ENCODE results near the gene BYSL. TPM values are rescaled to one million over a fixed set of nuclear protein-coding genes. Genes with fewer than 3 reads are reported as not detected.

BYSL gene
- total RNA-seq, 3 donors from 2014 or later, result 7.7 to 8.8 (median 8.6) TPM

GRCh38 chr6:41896281-41896680, 25.0 kb upstream of the BYSL start:
- no peaks in the 10 kb centered on the region for H3K9me3 ChIP-seq
- TF ChIP-seq, protein P1, sequence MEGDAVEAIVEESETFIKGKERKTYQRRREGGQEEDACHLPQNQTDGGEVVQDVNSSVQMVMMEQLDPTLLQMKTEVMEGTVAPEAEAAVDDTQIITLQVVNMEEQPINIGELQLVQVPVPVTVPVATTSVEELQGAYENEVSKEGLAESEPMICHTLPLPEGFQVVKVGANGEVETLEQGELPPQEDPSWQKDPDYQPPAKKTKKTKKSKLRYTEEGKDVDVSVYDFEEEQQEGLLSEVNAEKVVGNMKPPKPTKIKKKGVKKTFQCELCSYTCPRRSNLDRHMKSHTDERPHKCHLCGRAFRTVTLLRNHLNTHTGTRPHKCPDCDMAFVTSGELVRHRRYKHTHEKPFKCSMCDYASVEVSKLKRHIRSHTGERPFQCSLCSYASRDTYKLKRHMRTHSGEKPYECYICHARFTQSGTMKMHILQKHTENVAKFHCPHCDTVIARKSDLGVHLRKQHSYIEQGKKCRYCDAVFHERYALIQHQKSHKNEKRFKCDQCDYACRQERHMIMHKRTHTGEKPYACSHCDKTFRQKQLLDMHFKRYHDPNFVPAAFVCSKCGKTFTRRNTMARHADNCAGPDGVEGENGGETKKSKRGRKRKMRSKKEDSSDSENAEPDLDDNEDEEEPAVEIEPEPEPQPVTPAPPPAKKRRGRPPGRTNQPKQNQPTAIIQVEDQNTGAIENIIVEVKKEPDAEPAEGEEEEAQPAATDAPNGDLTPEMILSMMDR (IDR thresholded peaks at IDR 0.05), result no peak
- TF ChIP-seq POLR2A (IDR thresholded peaks at IDR 0.05) (no peak), POLR2AphosphoS5 (IDR thresholded peaks at IDR 0.05) (no peak)
- H3K4me1 ChIP-seq, result no peaks in the 10 kb centered on the region
- peak overlapping the region in 2 of 3 donors; percentile 77 to 78 for H3K4me3 ChIP-seq
- H3K36me3 ChIP-seq, result no peaks in the 10 kb centered on the region
- peak overlapping the region in 1 of 2 donors; percentile 83 for H3K27ac ChIP-seq
- no peak for DNase-seq (ENCODE audit: low spot score in 2 of 2)
- H3K27me3 ChIP-seq, result no peaks in the 10 kb centered on the region
- intact Hi-C loops (cut with DNase I; ENCODE audit: low total_unique reads), result no loop called here

DNA sequence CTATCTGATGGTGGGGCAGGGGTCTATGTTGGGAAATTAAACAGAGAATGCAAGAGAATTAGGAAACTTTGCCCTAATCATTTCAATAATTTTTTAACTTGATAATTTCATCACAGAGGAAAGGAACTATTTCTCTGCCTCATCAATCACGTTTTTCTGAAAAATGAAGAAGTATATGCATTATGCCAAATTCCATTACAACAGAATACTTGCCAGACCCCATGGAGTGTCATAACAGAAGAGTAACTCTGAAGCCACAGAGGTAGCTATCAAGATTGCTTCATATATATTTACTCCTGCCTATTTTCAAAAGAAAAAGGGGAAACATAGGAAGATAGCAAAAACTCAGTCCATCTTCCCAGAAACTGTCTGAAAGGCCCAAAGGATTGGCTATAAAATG, 20.4 kb upstream of the BYSL start:
- H3K27me3 ChIP-seq, result no peaks in the 10 kb centered on the region
- no peaks in the 10 kb centered on the region for H3K4me1 ChIP-seq

GRCh38 chr6:41901882-41902519, 19.3 kb upstream of the BYSL start:
- Histone ChIP-seq H3K27me3 (no peaks in the 10 kb centered on the region), H3K9me3 (no peaks in the 10 kb centered on the region), H3K4me1 (no peaks in the 10 kb centered on the region), H3K4me3 (no peak overlapping the region), H3K36me3 (no peaks in the 10 kb centered on the region), H3K27ac (no peak overlapping the region)
- no peak for TF ChIP-seq POLR2A (IDR thresholded peaks at IDR 0.05)
- TF ChIP-seq, protein P1 (IDR thresholded peaks at IDR 0.05), result no peak
- no peak for TF ChIP-seq POLR2AphosphoS5 (IDR thresholded peaks at IDR 0.05)
- DNase-seq (ENCODE audit: low spot score in 2 of 2), result no peak
- intact Hi-C loops (cut with DNase I; ENCODE audit: low total_unique reads), result no loop called here

More for the DNA sequence above, 20.4 kb upstream of the BYSL start:
- Histone ChIP-seq H3K9me3 (no peaks in the 10 kb centered on the region), H3K36me3 (no peaks in the 10 kb centered on the region), H3K4me3 (no peak overlapping the region), H3K27ac (no peak overlapping the region)
- no peak for DNase-seq (ENCODE audit: low spot score in 2 of 2)
- TF ChIP-seq, protein P1 (IDR thresholded peaks at IDR 0.05), result no peak
- TF ChIP-seq POLR2A (IDR thresholded peaks at IDR 0.05), result no peak
- TF ChIP-seq POLR2AphosphoS5 (IDR thresholded peaks at IDR 0.05), result no peak
- intact Hi-C loops (cut with DNase I; ENCODE audit: low total_unique reads), result no loop called here

DNA sequence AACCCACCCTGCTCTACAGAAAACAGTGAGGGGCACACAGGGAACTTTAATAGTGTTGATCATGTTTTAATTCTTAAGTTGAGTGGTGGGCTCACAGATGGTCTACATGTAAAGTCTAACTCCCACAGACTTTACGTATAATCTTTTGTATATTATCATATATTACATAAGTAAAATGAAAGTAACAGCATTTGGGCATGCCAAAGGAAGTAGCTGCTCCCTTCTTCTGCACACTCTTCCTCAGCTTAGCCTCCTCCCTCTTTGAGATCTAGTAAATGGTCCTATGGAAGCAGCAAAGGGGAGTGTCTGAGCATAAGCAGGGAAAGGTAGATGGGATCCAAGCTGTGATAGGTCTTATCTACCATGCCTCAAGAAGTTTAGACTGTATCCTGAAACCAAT, 11.6 kb upstream of the BYSL start:
- Histone ChIP-seq H3K4me3 (no peak overlapping the region), H3K36me3 (no peaks in the 10 kb centered on the region), H3K9me3 (no peaks in the 10 kb centered on the region), H3K27me3 (no peaks in the 10 kb centered on the region), H3K27ac (no peak overlapping the region), H3K4me1 (no peaks in the 10 kb centered on the region)
- TF ChIP-seq POLR2A (IDR thresholded peaks at IDR 0.05) (no peak), POLR2AphosphoS5 (IDR thresholded peaks at IDR 0.05) (no peak)
- TF ChIP-seq, protein P1 (IDR thresholded peaks at IDR 0.05), result no peak
- no peak for DNase-seq (ENCODE audit: low spot score in 2 of 2)
- intact Hi-C loops (cut with DNase I; ENCODE audit: low total_unique reads), result no loop called here

GRCh38 chr6:41914343-41914742, 7.0 kb upstream of the BYSL start:
- Histone ChIP-seq H3K9me3 (no peaks in the 10 kb centered on the region), H3K27ac (no peak overlapping the region), H3K4me1 (no peaks in the 10 kb centered on the region), H3K27me3 (no peaks in the 10 kb centered on the region), H3K4me3 (no peak overlapping the region), H3K36me3 (no peaks in the 10 kb centered on the region)
- no peak for TF ChIP-seq POLR2A (IDR thresholded peaks at IDR 0.05)
- no peak for TF ChIP-seq POLR2AphosphoS5 (IDR thresholded peaks at IDR 0.05)
- TF ChIP-seq, protein P1 (IDR thresholded peaks at IDR 0.05), result no peak
- intact Hi-C loops (cut with DNase I; ENCODE audit: low total_unique reads), result no loop called here
- no peak for DNase-seq (ENCODE audit: low spot score in 2 of 2)

Measured in breast epithelium (tissue), 4 donors.